Loucy (cell line): ENCODE results near the gene RPL19.

Experiments used
- H2AFZ ChIP-seq: fragments of 200-600 bp; sonication (generic); 2 replicates; pipeline ENCODE4 v1.6.0; 2016; ENCODE audit warnings: antibody characterized with exemption, mild to moderate bottlenecking, low read length, moderate library complexity
- H3F3A ChIP-seq: fragments of 200-600 bp; 2 replicates; pipeline ENCODE4 v1.6.0; 2016; ENCODE audit warnings: antibody characterized with exemption, low read depth, mild to moderate bottlenecking
- H3K27me3 ChIP-seq: fragments of 200-600 bp; sonication (generic); 2 replicates; pipeline ENCODE4 v1.6.1; 2014; ENCODE audit warnings: low read length, mild to moderate bottlenecking; ENCODE audit not compliant: insufficient read depth, poor library complexity, severe bottlenecking
- H3K36me3 ChIP-seq: fragments of 200-600 bp; sonication (generic); 2 replicates; pipeline ENCODE4 v1.6.1; 2016; ENCODE audit warnings: low read length; ENCODE audit not compliant: insufficient read depth
- H3K4me1 ChIP-seq: fragments of 200-600 bp; sonication (generic); 2 replicates; pipeline ENCODE4 v1.5.1; 2014; ENCODE audit warnings: low read length, mild to moderate bottlenecking; ENCODE audit not compliant: insufficient read depth, poor library complexity, severe bottlenecking
- H3K4me2 ChIP-seq: fragments of 200-600 bp; sonication (generic); 2 replicates; pipeline ENCODE4 v1.6.0; 2014; ENCODE audit warnings: antibody characterized with exemption, low read length, low read depth, mild to moderate bottlenecking; ENCODE audit not compliant: poor library complexity, severe bottlenecking
- H3K4me3 ChIP-seq: fragments of 200-600 bp; sonication (generic); 2 replicates; pipeline ENCODE4 v1.5.1; 2014; ENCODE audit warnings: low read length, mild to moderate bottlenecking, mixed read lengths; ENCODE audit not compliant: poor library complexity, severe bottlenecking
- H3K79me2 ChIP-seq: fragments of 200-600 bp; sonication (generic); 2 replicates; pipeline ENCODE4 v1.6.1; 2014; ENCODE audit warnings: low read length; ENCODE audit not compliant: insufficient read depth
- H3K9ac ChIP-seq: fragments of 200-600 bp; sonication (generic); 2 replicates; pipeline ENCODE4 v1.6.0; 2014; ENCODE audit warnings: mild to moderate bottlenecking, low read depth, low read length, moderate library complexity; ENCODE audit not compliant: poor library complexity, severe bottlenecking
- H3K9me2 ChIP-seq: fragments of 200-600 bp; sonication (generic); replicated peaks from 2 replicates; pipeline ENCODE4 v1.6.1; 2016; ENCODE audit warnings: low read depth, low read length, mixed read lengths
- H3K9me3 ChIP-seq: fragments of 200-600 bp; sonication (generic); 2 replicates; pipeline ENCODE4 v1.6.1; 2014; ENCODE audit warnings: mild to moderate bottlenecking, antibody characterized with exemption, low read length, low read depth; ENCODE audit not compliant: insufficient read depth
- H4K20me1 ChIP-seq: fragments of 200-600 bp; sonication (generic); 2 replicates; pipeline ENCODE4 v1.6.0; 2014; ENCODE audit warnings: antibody characterized with exemption, low read length, mild to moderate bottlenecking; ENCODE audit not compliant: insufficient read depth, poor library complexity, severe bottlenecking
- CTCF ChIP-seq: fragments of 200-600 bp; sonication (generic); conservative IDR thresholded peaks from 2 replicates; pipeline ENCODE4 v1.5.1; 2014; ENCODE audit warnings: mild to moderate bottlenecking, antibody characterized with exemption, low read length
- EZH2phosphoT487 ChIP-seq: fragments of 200-600 bp; IDR thresholded peaks from 2 replicates; pipeline ENCODE4 v1.6.1; 2018; ENCODE audit warnings: antibody characterized with exemption, mild to moderate bottlenecking, moderate library complexity, borderline replicate concordance

The RPL19 gene

GRCh38 chr17:39178536-39178935 lies 21.5 kb upstream of the RPL19 start:
- peaks cover 50% of the 10 kb centered on the region; the same call in 1 of the 2 replicates for H3K36me3 ChIP-seq
- peaks cover 36% of the 10 kb centered on the region for H3K4me1 ChIP-seq
- H3K9ac ChIP-seq: no peak overlapping the region
- H3K27me3 ChIP-seq: no peaks in the 10 kb centered on the region
- H3K9me2 ChIP-seq: no peaks in the 10 kb centered on the region
- H2AFZ ChIP-seq: no peak overlapping the region
- TF ChIP-seq EZH2phosphoT487: no peak
- no peaks in the 10 kb centered on the region for H3F3A ChIP-seq
- H3K4me3 ChIP-seq: no peak overlapping the region
- H3K79me2 ChIP-seq: no peaks in the 10 kb centered on the region
- no peaks in the 10 kb centered on the region for H4K20me1 ChIP-seq
- no peak overlapping the region for H3K4me2 ChIP-seq
- no peaks in the 10 kb centered on the region for H3K9me3 ChIP-seq

- Histone ChIP-seq H3F3A (no peaks in the 10 kb centered on the region), H3K9ac (no peak overlapping the region), H3K36me3 (peaks cover 67% of the 10 kb centered on the region; the same call in 1 of the 2 replicates), H2AFZ (no peak overlapping the region), H3K9me3 (no peaks in the 10 kb centered on the region), H3K4me3 (no peak overlapping the region), H3K4me2 (no peak overlapping the region), H3K4me1 (peaks cover 10% of the 10 kb centered on the region), H3K9me2 (no peaks in the 10 kb centered on the region), H4K20me1 (no peaks in the 10 kb centered on the region), H3K27me3 (no peaks in the 10 kb centered on the region), H3K79me2 (no peaks in the 10 kb centered on the region)
- no peak for TF ChIP-seq EZH2phosphoT487
- no peak for TF ChIP-seq CTCF
These were observed 18.8 kb upstream of the RPL19 start for GRCh38 chr17:39181303-39181702.

GRCh38 chr17:39183045-39183444 lies 17.0 kb upstream of the RPL19 start:
- H3K9ac ChIP-seq: no peak overlapping the region
- H3K4me2 ChIP-seq: no peak overlapping the region
- no peaks in the 10 kb centered on the region for H3F3A ChIP-seq
- H3K9me3 ChIP-seq: no peaks in the 10 kb centered on the region
- H3K27me3 ChIP-seq: no peaks in the 10 kb centered on the region
- peaks cover 3% of the 10 kb centered on the region; the same call in 1 of the 2 replicates for H3K79me2 ChIP-seq
- no peak overlapping the region for H2AFZ ChIP-seq
- no peak overlapping the region for H3K4me3 ChIP-seq
- H3K36me3 ChIP-seq: peaks cover 64% of the 10 kb centered on the region; the same call in 1 of the 2 replicates
- peaks cover 7% of the 10 kb centered on the region for H3K4me1 ChIP-seq
- H3K9me2 ChIP-seq: no peaks in the 10 kb centered on the region
- no peak for TF ChIP-seq EZH2phosphoT487
- no peak for TF ChIP-seq CTCF
- H4K20me1 ChIP-seq: no peaks in the 10 kb centered on the region

GRCh38 chr17:39183720-39184119 lies 16.4 kb upstream of the RPL19 start:
- H3F3A ChIP-seq: no peaks in the 10 kb centered on the region

More at GRCh38 chr17:39183720-39184119, 16.4 kb upstream of the RPL19 start:
- Histone ChIP-seq H3K9me2 (no peaks in the 10 kb centered on the region), H3K4me3 (no peak overlapping the region), H3K4me1 (peaks cover 7% of the 10 kb centered on the region), H3K9ac (no peak overlapping the region), H4K20me1 (no peaks in the 10 kb centered on the region), H3K27me3 (no peaks in the 10 kb centered on the region), H3K36me3 (peaks cover 59% of the 10 kb centered on the region; the same call in 1 of the 2 replicates), H2AFZ (no peak overlapping the region), H3K4me2 (no peak overlapping the region), H3K79me2 (peaks cover 3% of the 10 kb centered on the region; the same call in 1 of the 2 replicates), H3K9me3 (no peaks in the 10 kb centered on the region)
- no peak for TF ChIP-seq EZH2phosphoT487
- TF ChIP-seq CTCF: no peak
